ENCODE results near the gene MARK3. TPM values are rescaled to one million over a fixed set of nuclear protein-coding genes. Genes with fewer than 3 reads are reported as not detected.

MARK3 gene
- total and polyA plus RNA-seq, 10 of the 15 experiments (the other 5 are each of a cell fraction or from before 2014, with no cell fraction given), result 10.7 to 75.1 (median 41.4) TPM

DNA sequence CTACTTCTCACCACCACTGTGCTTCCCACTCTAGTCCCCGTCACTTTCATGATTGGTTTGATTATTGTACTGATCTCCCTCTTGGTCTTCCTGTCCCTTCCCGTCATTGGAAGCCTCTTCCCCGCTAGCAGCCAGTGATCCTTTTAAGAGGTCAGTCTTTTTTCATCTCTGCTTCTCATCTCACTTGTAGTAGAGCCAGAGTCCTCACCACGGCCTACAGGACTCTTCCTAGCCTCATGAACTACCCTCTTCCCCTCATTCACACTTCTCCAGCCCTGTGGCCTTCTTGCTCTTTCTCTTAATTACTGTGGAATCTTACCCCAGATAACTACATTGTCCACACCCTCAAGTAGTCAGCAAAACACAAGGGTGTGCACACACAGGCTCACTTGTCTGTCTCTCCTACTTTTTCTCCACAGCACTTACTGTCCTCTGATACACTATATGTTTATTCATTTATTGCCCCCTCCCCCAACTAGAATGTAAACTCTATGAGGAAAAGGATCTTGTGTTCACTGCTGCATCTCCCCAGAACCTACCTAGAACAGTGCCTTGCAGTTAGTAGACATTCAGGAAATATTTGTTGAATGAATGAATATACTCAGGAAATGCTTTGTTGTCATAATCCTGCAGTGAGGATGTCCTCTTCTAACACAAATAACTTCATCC, 71.1 kb downstream of the MARK3 start:
- no peaks in the 10 kb centered on the region for H3K79me2 ChIP-seq (ENCODE audit: control insufficient read depth, insufficient read depth, low read length)

GRCh38 chr14:103460415-103460814, 75.2 kb downstream of the MARK3 start:
- SMC1A ChIA-PET (ENCODE audit: uncharacterized antibody, unreplicated experiment), result interaction anchor here (0.9 to 2.1 kb wide), 4 partner anchors 8 to 104 kb away, joined by 3 to 9 read pairs (median 4); no protein-coding TSS in a partner anchor
- RAD21 ChIA-PET (ENCODE audit: unreplicated experiment), result interaction anchor here (1.0 kb wide), 1 partner anchor 19 kb away, joined by 4 read pairs; no protein-coding TSS in a partner anchor
- CTCF ChIA-PET, result interaction anchor here (0.8 to 2.6 kb wide), 7 partner anchors 8 to 57 kb away, joined by 3 to 5 read pairs (median 4); no protein-coding TSS in a partner anchor
- TF ChIP-seq CBX5 (IDR thresholded peaks at IDR 0.05; ENCODE audit: low read depth) (no peak), PML (IDR thresholded peaks at IDR 0.05; ENCODE audit: low read length) (no peak), WRNIP1 (IDR thresholded peaks at IDR 0.05; ENCODE audit: borderline replicate concordance, low read depth, low read length) (no peak), TARDBP (IDR thresholded peaks at IDR 0.05; ENCODE audit: borderline replicate concordance) (no peak), RBBP5 (conservative IDR thresholded peaks at IDR 0.05) (no peak), SMAD5 (IDR thresholded peaks at IDR 0.05; ENCODE audit: low read depth) (no peak), TCF12 (IDR thresholded peaks at IDR 0.05; ENCODE audit: low read depth, low read length) (no peak), SPI1 (IDR thresholded peaks at IDR 0.05; ENCODE audit: borderline replicate concordance, insufficient read depth, low read depth, low read length) (no peak), USF1 (IDR thresholded peaks at IDR 0.05; ENCODE audit: borderline replicate concordance, extremely low read length, insufficient read depth, low read depth, low read length) (no peak), YBX1 (IDR thresholded peaks at IDR 0.05) (no peak), ZNF384 (IDR thresholded peaks at IDR 0.05; ENCODE audit: borderline replicate concordance, low read depth, low read length) (no peak)
- TF ChIP-seq, protein P1, sequence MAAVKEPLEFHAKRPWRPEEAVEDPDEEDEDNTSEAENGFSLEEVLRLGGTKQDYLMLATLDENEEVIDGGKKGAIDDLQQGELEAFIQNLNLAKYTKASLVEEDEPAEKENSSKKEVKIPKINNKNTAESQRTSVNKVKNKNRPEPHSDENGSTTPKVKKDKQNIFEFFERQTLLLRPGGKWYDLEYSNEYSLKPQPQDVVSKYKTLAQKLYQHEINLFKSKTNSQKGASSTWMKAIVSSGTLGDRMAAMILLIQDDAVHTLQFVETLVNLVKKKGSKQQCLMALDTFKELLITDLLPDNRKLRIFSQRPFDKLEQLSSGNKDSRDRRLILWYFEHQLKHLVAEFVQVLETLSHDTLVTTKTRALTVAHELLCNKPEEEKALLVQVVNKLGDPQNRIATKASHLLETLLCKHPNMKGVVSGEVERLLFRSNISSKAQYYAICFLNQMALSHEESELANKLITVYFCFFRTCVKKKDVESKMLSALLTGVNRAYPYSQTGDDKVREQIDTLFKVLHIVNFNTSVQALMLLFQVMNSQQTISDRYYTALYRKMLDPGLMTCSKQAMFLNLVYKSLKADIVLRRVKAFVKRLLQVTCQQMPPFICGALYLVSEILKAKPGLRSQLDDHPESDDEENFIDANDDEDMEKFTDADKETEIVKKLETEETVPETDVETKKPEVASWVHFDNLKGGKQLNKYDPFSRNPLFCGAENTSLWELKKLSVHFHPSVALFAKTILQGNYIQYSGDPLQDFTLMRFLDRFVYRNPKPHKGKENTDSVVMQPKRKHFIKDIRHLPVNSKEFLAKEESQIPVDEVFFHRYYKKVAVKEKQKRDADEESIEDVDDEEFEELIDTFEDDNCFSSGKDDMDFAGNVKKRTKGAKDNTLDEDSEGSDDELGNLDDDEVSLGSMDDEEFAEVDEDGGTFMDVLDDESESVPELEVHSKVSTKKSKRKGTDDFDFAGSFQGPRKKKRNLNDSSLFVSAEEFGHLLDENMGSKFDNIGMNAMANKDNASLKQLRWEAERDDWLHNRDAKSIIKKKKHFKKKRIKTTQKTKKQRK (IDR thresholded peaks at IDR 0.05; ENCODE audit: low read depth, low read length), result no peak

More for the DNA sequence above, 71.1 kb downstream of the MARK3 start:
- peaks cover 5 to 13% of the 10 kb centered on the region in 2 experiments for H3K36me3 ChIP-seq (ENCODE audit: control insufficient read depth in 2 of 2, insufficient read depth in 2 of 2, low read length in 1 of 2)
- H3K4me1 ChIP-seq (ENCODE audit: control insufficient read depth, insufficient read depth, low read length), result no peaks in the 10 kb centered on the region
- DNase-seq (ENCODE audit: low read depth, low spot score) (no peak), ATAC-seq (no peak), FAIRE-seq (no peak)
- H4K20me1 ChIP-seq (ENCODE audit: control insufficient read depth, insufficient read depth), result no peaks in the 10 kb centered on the region; the same call in 1 of the 2 replicates
- H3K4me3 ChIP-seq, result no peak overlapping the region
- no peak overlapping the region for H3K9ac ChIP-seq (ENCODE audit: control insufficient read depth, insufficient read depth, low read length)
- ChIA-PET RAD21 (ENCODE audit: unreplicated experiment) (no interaction called here), SMC1A (ENCODE audit: uncharacterized antibody, unreplicated experiment) (interaction anchor here (0.6 to 1.2 kb wide), 2 partner anchors 11 to 586 kb away, joined by 3 read pairs; no protein-coding TSS in a partner anchor), POLR2A (no interaction called here), CTCF (interaction anchor here (0.6 to 2.1 kb wide), 4 partner anchors 62 to 104 kb away, joined by 3 to 7 read pairs (median 4); no protein-coding TSS in a partner anchor)
- TF ChIP-seq ZNF24 (IDR thresholded peaks at IDR 0.05) (no peak), SIN3A (IDR thresholded peaks at IDR 0.05; ENCODE audit: low read depth, low read length) (no peak), YY1 (IDR thresholded peaks at IDR 0.05; ENCODE audit: low read depth, low read length) (no peak)
- no peak overlapping the region for H2AFZ ChIP-seq (ENCODE audit: control insufficient read depth, low read depth, low read length)
- 99% methylated on average over 4 of the region's 4 CpGs for WGBS (ENCODE audit: insufficient coverage, insufficient replicate concordance, low lambda C conversion rate, missing lambda C conversion rate)
- no peaks in the 10 kb centered on the region for H3K27me3 ChIP-seq (replicated peaks in 1 of 2; ENCODE audit: control insufficient read depth in 2 of 2, insufficient read depth in 2 of 2, low read length in 1 of 2)
- in situ Hi-C loops (cut with MboI), result no loop called here
- H3K4me2 ChIP-seq (ENCODE audit: control insufficient read depth, insufficient read depth), result no peak overlapping the region
- BruUV-seq (replicated peaks), result no TSS peak
- intact Hi-C loops (cut with micrococcal nuclease; ENCODE audit: unreplicated experiment), result no loop called here
- H3K27ac ChIP-seq (ENCODE audit: control insufficient read depth, insufficient read depth), result no peak overlapping the region
- no peaks in the 10 kb centered on the region for H3K9me3 ChIP-seq (replicated peaks; ENCODE audit: control insufficient read depth, insufficient read depth, low read length)

More at GRCh38 chr14:103460415-103460814, 75.2 kb downstream of the MARK3 start:
- H3K9me3 ChIP-seq (replicated peaks; ENCODE audit: control insufficient read depth, insufficient read depth, low read length), result no peaks in the 10 kb centered on the region
- in situ Hi-C loops (cut with MboI) (no loop called here), intact Hi-C loops (cut with micrococcal nuclease; ENCODE audit: unreplicated experiment) (no loop called here)
- POLR2A ChIA-PET, result interaction anchor here (0.5 to 1.1 kb wide), 2 partner anchors 12 to 58 kb away, joined by 3 read pairs; no protein-coding TSS in a partner anchor
- FAIRE-seq (no peak), DNase-seq (ENCODE audit: low read depth, low spot score) (no peak), ATAC-seq (no peak)
- no peak overlapping the region for H3K27ac ChIP-seq (ENCODE audit: control insufficient read depth, insufficient read depth)
- peaks cover 7 to 35% of the 10 kb centered on the region in 2 experiments for H3K36me3 ChIP-seq (ENCODE audit: control insufficient read depth in 2 of 2, insufficient read depth in 2 of 2, low read length in 1 of 2)
- no peak overlapping the region for H2AFZ ChIP-seq (ENCODE audit: control insufficient read depth, low read depth, low read length)
- no peaks in the 10 kb centered on the region for H3K4me1 ChIP-seq (ENCODE audit: control insufficient read depth, insufficient read depth, low read length)
- no peak overlapping the region for H3K9ac ChIP-seq (ENCODE audit: control insufficient read depth, insufficient read depth, low read length)
- H3K4me3 ChIP-seq, result no peak overlapping the region
- no peaks in the 10 kb centered on the region for H3K27me3 ChIP-seq (replicated peaks in 1 of 2; ENCODE audit: control insufficient read depth in 2 of 2, insufficient read depth in 2 of 2, low read length in 1 of 2)
- no peaks in the 10 kb centered on the region for H4K20me1 ChIP-seq (ENCODE audit: control insufficient read depth, insufficient read depth)
- no TSS peak for BruUV-seq (replicated peaks)
- WGBS (ENCODE audit: insufficient coverage, insufficient replicate concordance, low lambda C conversion rate, missing lambda C conversion rate), result 95% methylated on average over 1 of the region's 1 CpG
- H3K79me2 ChIP-seq (ENCODE audit: control insufficient read depth, insufficient read depth, low read length), result no peaks in the 10 kb centered on the region
- no peak overlapping the region for H3K4me2 ChIP-seq (ENCODE audit: control insufficient read depth, insufficient read depth)

All from GM12878 (cell line).